Stimulated activated CD8-positive, alpha-beta memory T cell treated with anti-CD3 and anti-CD28 coated beads, Interleukin-2, amount 100 ng/mL, for 1 hour (primary cell): ENCODE data around the gene MT1A.
A peak's percentile ranks its signal among the peaks of the same experiment; 100 is the strongest.
"Not testable (repeated sequence)": the region's sequence is repeated elsewhere in the genome, so short reads cannot be mapped to it uniquely, and the experiment has no call there.

Experiments used
- DNase-seq, 2 donors: peaks; one replicate each; pipeline ENCODE4 v3.0.0-alpha.2; 2020; ENCODE audit warnings: low read depth in 2 of 2

Gene MT1A

GRCh38 chr16:56657555-56658326 lies 19.3 kb downstream of the MT1A start, which contains the start of gene MT1F:
MT1F (plus strand) TSS chr16:56657959; CDS start chr16:56658059, 100 bp downstream.
- DNase-seq, result peak; percentile 37 to 55

GRCh38 chr16:56658327-56658875 lies 19.9 kb downstream of the MT1A start:
- no peak for DNase-seq

- DNase-seq, result no peak
Observed at GRCh38 chr16:56662357-56663354, 24.2 kb downstream of the MT1A start.

- DNase-seq, result no peak
Observed at GRCh38 chr16:56664506-56664905, 26.0 kb downstream of the MT1A start.

- DNase-seq, result not testable (repeated sequence)
Observed at GRCh38 chr16:56665286-56666261, 27.1 kb downstream of the MT1A start.

GRCh38 chr16:56667581-56668571 lies 29.4 kb downstream of the MT1A start, which contains the start of gene MT1G:
MT1G (minus strand) TSS chr16:56668065; CDS start chr16:56667993, 72 bp downstream.
- DNase-seq, result no peak

- no peak for DNase-seq
Observed at GRCh38 chr16:56669005-56669839, 30.8 kb downstream of the MT1A start, which contains the start of gene MT1H. MT1H (plus strand) TSS chr16:56669814; CDS start chr16:56669885, 71 bp downstream.

GRCh38 chr16:56669840-56670619 lies 31.6 kb downstream of the MT1A start:
- no peak for DNase-seq

- no peak for DNase-seq
Observed at GRCh38 chr16:56670620-56670934, 32.1 kb downstream of the MT1A start.

- DNase-seq, result not testable (repeated sequence)
Observed at GRCh38 chr16:56671691-56672090, 33.2 kb downstream of the MT1A start.

GRCh38 chr16:56672171-56672570 lies 33.7 kb downstream of the MT1A start:
- not testable (repeated sequence) for DNase-seq

GRCh38 chr16:56672761-56673536 lies 34.5 kb downstream of the MT1A start:
- DNase-seq, result no peak

- DNase-seq, result no peak
Observed at GRCh38 chr16:56673921-56674320, 35.5 kb downstream of the MT1A start.

- DNase-seq, result not testable (repeated sequence)
Observed at GRCh38 chr16:56674570-56674969, 36.1 kb downstream of the MT1A start.

- DNase-seq, result no peak
Observed at GRCh38 chr16:56675685-56676210, 37.3 kb downstream of the MT1A start.

GRCh38 chr16:56677474-56677873 lies 39.0 kb downstream of the MT1A start:
- DNase-seq, result no peak
